Neuronal stem cell (in vitro differentiated cells): ENCODE results near the gene TMEM158.
A peak's percentile ranks its signal among the peaks of the same experiment; 100 is the strongest.

Experiments used
- DNase-seq: peaks from one replicate; pipeline ENCODE4 v3.0.0-alpha.2; 2013; ENCODE audit warnings: low spot score
- H2AFZ ChIP-seq: one replicate; pipeline ENCODE4 v1.6.1; 2013; ENCODE audit warnings: mild to moderate bottlenecking, low read length, inconsistent platforms
- H2AK5ac ChIP-seq: 2 replicates; pipeline ENCODE4 v1.6.1; 2013; ENCODE audit warnings: low read depth, mild to moderate bottlenecking, inconsistent platforms, low read length, moderate library complexity, mixed read lengths
- H2BK120ac ChIP-seq: 2 replicates; pipeline ENCODE4 v1.6.1; 2013; ENCODE audit warnings: low read depth, mild to moderate bottlenecking, inconsistent platforms, low read length, moderate library complexity, mixed read lengths
- H2BK12ac ChIP-seq: one replicate; pipeline ENCODE4 v1.6.1; 2013; ENCODE audit warnings: low read length, inconsistent platforms
- H2BK15ac ChIP-seq: 2 replicates; pipeline ENCODE4 v1.6.1; 2013; ENCODE audit warnings: mild to moderate bottlenecking, low read length, inconsistent platforms, mixed read lengths
- H2BK5ac ChIP-seq: one replicate; pipeline ENCODE4 v1.6.1; 2013; ENCODE audit warnings: inconsistent platforms, mild to moderate bottlenecking, low read length, moderate library complexity
- H3K14ac ChIP-seq: one replicate; pipeline ENCODE4 v1.6.1; 2013; ENCODE audit warnings: low read length, inconsistent platforms
- H3K18ac ChIP-seq: 2 replicates; pipeline ENCODE4 v1.6.1; 2013; ENCODE audit warnings: low read length, inconsistent platforms
- H3K23ac ChIP-seq: 2 replicates; pipeline ENCODE4 v1.6.1; 2013; ENCODE audit warnings: low read depth, mild to moderate bottlenecking, mixed read lengths, low read length, inconsistent platforms; ENCODE audit not compliant: poor library complexity
- H3K27ac ChIP-seq: replicated peaks from 3 replicates; pipeline ENCODE4 v1.5.1; 2013; ENCODE audit warnings: low read length, inconsistent platforms
- H3K27me3 ChIP-seq, 3 experiments: 2 replicates each; pipeline ENCODE4 v1.6.1; 2013; ENCODE audit warnings: low read length in 3 of 3, mild to moderate bottlenecking in 2 of 3, inconsistent platforms in 1 of 3, low read depth in 1 of 3, mixed read lengths in 1 of 3, moderate library complexity in 1 of 3; ENCODE audit not compliant: control insufficient read depth in 3 of 3, insufficient read depth in 3 of 3
- H3K36me3 ChIP-seq, 2 donors: replicated peaks in 1 of 2; 2 replicates each; pipeline ENCODE4 v1.6.1; 2013; ENCODE audit warnings: low read length in 2 of 2; ENCODE audit not compliant: control insufficient read depth in 2 of 2, insufficient read depth in 2 of 2
- H3K4ac ChIP-seq: 2 replicates; pipeline ENCODE4 v1.6.1; 2013; ENCODE audit warnings: inconsistent platforms, mild to moderate bottlenecking, low read length, moderate library complexity
- H3K4me1 ChIP-seq, 2 donors: 1 replicate in 1 of 2; 2 replicates in 1 of 2; pipeline ENCODE4 v1.6.1; 2013; ENCODE audit warnings: low read length in 2 of 2, low read depth in 1 of 2; ENCODE audit not compliant: control insufficient read depth in 2 of 2, insufficient read depth in 1 of 2
- H3K4me2 ChIP-seq: one replicate; pipeline ENCODE4 v1.6.1; 2013; ENCODE audit warnings: mild to moderate bottlenecking, low read length, inconsistent platforms; ENCODE audit not compliant: insufficient read depth, poor library complexity, severe bottlenecking
- H3K4me3 ChIP-seq, 2 donors: 2 replicates each; pipeline ENCODE4 v1.5.1; 2013; ENCODE audit warnings: low read length in 2 of 2, mild to moderate bottlenecking in 2 of 2, inconsistent platforms in 1 of 2, moderate library complexity in 1 of 2
- H3K79me1 ChIP-seq: one replicate; pipeline ENCODE4 v1.6.1; 2013; ENCODE audit warnings: low read depth, mild to moderate bottlenecking, inconsistent platforms, low read length, moderate library complexity
- H3K9ac ChIP-seq: one replicate; pipeline ENCODE4 v1.6.1; 2013; ENCODE audit warnings: mild to moderate bottlenecking, low read depth, low read length, inconsistent platforms; ENCODE audit not compliant: poor library complexity
- H3K9me3 ChIP-seq, 2 donors: replicated peaks in 1 of 2; 2 replicates each; pipeline versions ENCODE3 to v1.6.1; 2013; ENCODE audit warnings: low read length in 2 of 2, mild to moderate bottlenecking in 2 of 2, inconsistent platforms in 1 of 2, low read depth in 1 of 2, mixed read lengths in 1 of 2, moderate library complexity in 1 of 2; ENCODE audit not compliant: control insufficient read depth in 2 of 2, insufficient read depth in 1 of 2
- H4K8ac ChIP-seq: one replicate; pipeline ENCODE4 v1.6.1; 2013; ENCODE audit warnings: low read depth, mild to moderate bottlenecking, inconsistent platforms, low read length, moderate library complexity
- H4K91ac ChIP-seq: one replicate; pipeline ENCODE4 v1.6.1; 2013; ENCODE audit warnings: low read length, low read depth, mild to moderate bottlenecking, inconsistent platforms; ENCODE audit not compliant: poor library complexity
- WGBS, 2 donors: extraction: QIAGEN DNeasy Blood & Tissue Kit; methylation state at CpG; one replicate each; pipeline ENCODE4 v1.1.7; 2013; ENCODE audit warnings: missing lambda C conversion rate in 2 of 2, mixed read lengths in 1 of 2; ENCODE audit not compliant: insufficient read length in 2 of 2, insufficient replicate concordance in 1 of 2; ENCODE audit errors: extremely low coverage in 2 of 2; 5-methylcytosine and 5-hydroxymethylcytosine counted together

Gene TMEM158

GRCh38 chr3:45252826-45253225 lies 26.7 kb upstream of the TMEM158 start:
- Histone ChIP-seq H3K14ac (no peak overlapping the region), H4K91ac (no peak overlapping the region), H3K4me2 (no peak overlapping the region), H2AK5ac (no peak overlapping the region), H3K9me3 (no peaks in the 10 kb centered on the region), H2BK120ac (no peak overlapping the region), H3K4me1 (peaks cover 0 to 5% of the 10 kb centered on the region in 2 donors), H4K8ac (no peak overlapping the region), H3K4me3 (no peak overlapping the region), H3K9ac (no peak overlapping the region), H3K4ac (no peak overlapping the region), H3K36me3 (no peaks in the 10 kb centered on the region), H2BK12ac (no peak overlapping the region), H3K23ac (no peak overlapping the region), H3K27me3 (peaks cover 0 to 19% (median 0%) of the 10 kb centered on the region in 3 experiments), H3K18ac (no peak overlapping the region), H2AFZ (peak overlapping the region; percentile 58), H3K27ac (no peak overlapping the region), H2BK5ac (no peak overlapping the region), H3K79me1 (no peaks in the 10 kb centered on the region), H2BK15ac (no peak overlapping the region)
- no peak for DNase-seq
- no CpG with 5 or more reads among the region's 5 CpGs for WGBS, 2 donors

- no peaks in the 10 kb centered on the region for H3K36me3 ChIP-seq
- H3K18ac ChIP-seq = no peak overlapping the region
- no peak for DNase-seq
- no peak overlapping the region for H3K4ac ChIP-seq
- H3K4me3 ChIP-seq = no peak overlapping the region
- H3K27ac ChIP-seq = no peak overlapping the region
- H3K9me3 ChIP-seq = no peaks in the 10 kb centered on the region
- H3K27me3 ChIP-seq = peaks cover 0 to 13% (median 0%) of the 10 kb centered on the region in 3 experiments
- H3K4me1 ChIP-seq = peaks cover 0 to 9% of the 10 kb centered on the region in 2 donors
- no peak overlapping the region for H2BK5ac ChIP-seq
- H3K14ac ChIP-seq = no peak overlapping the region
- no peak overlapping the region for H4K8ac ChIP-seq
- no CpG with 5 or more reads among the region's 1 CpG for WGBS, 2 donors
- H2BK120ac ChIP-seq = no peak overlapping the region
- H3K4me2 ChIP-seq = no peak overlapping the region
- no peak overlapping the region for H2AK5ac ChIP-seq
- no peak overlapping the region for H2BK15ac ChIP-seq
- H2BK12ac ChIP-seq = no peak overlapping the region
- H3K9ac ChIP-seq = no peak overlapping the region
- H3K23ac ChIP-seq = no peak overlapping the region
- no peak overlapping the region for H4K91ac ChIP-seq
- no peak overlapping the region for H2AFZ ChIP-seq
- no peaks in the 10 kb centered on the region for H3K79me1 ChIP-seq
Measured at GRCh38 chr3:45249391-45249790, 23.3 kb upstream of the TMEM158 start.

GRCh38 chr3:45246241-45246640 lies 20.2 kb upstream of the TMEM158 start:
- DNase-seq = no peak
- peaks cover 0 to 5% (median 0%) of the 10 kb centered on the region in 3 experiments for H3K27me3 ChIP-seq
- H2BK12ac ChIP-seq = no peak overlapping the region
- no peak overlapping the region for H3K23ac ChIP-seq
- H3K4me1 ChIP-seq = peaks cover 0 to 9% of the 10 kb centered on the region in 2 donors
- H3K27ac ChIP-seq = no peak overlapping the region
- no peak overlapping the region for H3K4ac ChIP-seq
- WGBS, 2 donors = no CpG with 5 or more reads among the region's 3 CpGs
- no peak overlapping the region for H3K9ac ChIP-seq
- H4K91ac ChIP-seq = no peak overlapping the region
- H2AFZ ChIP-seq = no peak overlapping the region
- H2BK5ac ChIP-seq = no peak overlapping the region
- no peak overlapping the region for H2AK5ac ChIP-seq
- no peaks in the 10 kb centered on the region for H3K36me3 ChIP-seq
- no peak overlapping the region for H3K14ac ChIP-seq
- no peak overlapping the region for H2BK15ac ChIP-seq
- H3K4me2 ChIP-seq = no peak overlapping the region
- no peak overlapping the region for H3K18ac ChIP-seq
- H4K8ac ChIP-seq = no peak overlapping the region
- no peaks in the 10 kb centered on the region for H3K79me1 ChIP-seq
- H3K9me3 ChIP-seq = no peaks in the 10 kb centered on the region
- no peak overlapping the region for H3K4me3 ChIP-seq
- H2BK120ac ChIP-seq = no peak overlapping the region

- H3K27me3 ChIP-seq = peaks cover 0 to 5% (median 0%) of the 10 kb centered on the region in 3 experiments
- no peak overlapping the region for H2BK15ac ChIP-seq
- H3K14ac ChIP-seq = no peak overlapping the region
- no peaks in the 10 kb centered on the region for H3K79me1 ChIP-seq
- no peak overlapping the region for H3K23ac ChIP-seq
- H4K8ac ChIP-seq = no peak overlapping the region
- H3K36me3 ChIP-seq = no peaks in the 10 kb centered on the region
- H2BK12ac ChIP-seq = no peak overlapping the region
- H3K4me1 ChIP-seq = peaks cover 0 to 9% of the 10 kb centered on the region in 2 donors
- DNase-seq = no peak
- no peak overlapping the region for H2AFZ ChIP-seq
- no peak overlapping the region for H3K4me3 ChIP-seq
- WGBS, 2 donors = no CpG with 5 or more reads among the region's 6 CpGs
- H2BK5ac ChIP-seq = no peak overlapping the region
- H3K4ac ChIP-seq = no peak overlapping the region
- no peak overlapping the region for H3K27ac ChIP-seq
- H3K9me3 ChIP-seq = no peaks in the 10 kb centered on the region
- H3K4me2 ChIP-seq = no peak overlapping the region
- no peak overlapping the region for H2BK120ac ChIP-seq
- H2AK5ac ChIP-seq = no peak overlapping the region
- H3K18ac ChIP-seq = no peak overlapping the region
- H4K91ac ChIP-seq = no peak overlapping the region
- no peak overlapping the region for H3K9ac ChIP-seq
Measured at GRCh38 chr3:45244356-45244755, 18.3 kb upstream of the TMEM158 start.
